Measurements from ENCODE around the gene MS4A4E.
"Not testable (repeated sequence)": the region's sequence is repeated elsewhere in the genome, so short reads cannot be mapped to it uniquely, and the experiment has no call there.

MS4A4E gene

GRCh38 chr11:60242740-60243239, at the start of gene MS4A4E:
MS4A4E (minus strand) TSS chr11:60243137; CDS start chr11:60230055, 13,082 bp downstream.
- no peak for DNase-seq (ENCODE audit: low read depth in 2 of 2)

DNA sequence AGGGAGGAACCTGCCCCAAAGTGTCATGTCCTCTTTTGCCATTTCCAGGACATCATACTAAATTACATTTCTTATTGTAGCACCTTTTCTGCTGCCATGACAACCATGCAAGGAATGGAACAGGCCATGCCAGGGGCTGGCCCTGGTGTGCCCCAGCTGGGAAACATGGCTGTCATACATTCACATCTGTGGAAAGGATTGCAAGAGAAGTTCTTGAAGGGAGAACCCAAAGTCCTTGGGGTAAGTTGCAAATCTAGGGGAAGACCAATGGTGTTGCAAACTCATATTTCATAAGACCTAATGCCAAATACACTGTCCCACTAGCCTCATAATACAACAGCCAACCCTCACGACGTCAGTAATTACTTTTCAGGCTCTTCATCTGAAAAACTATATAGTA, 49.2 kb upstream of the MS4A4E start:
- no peak for DNase-seq (ENCODE audit: low read depth in 2 of 2)

DNA sequence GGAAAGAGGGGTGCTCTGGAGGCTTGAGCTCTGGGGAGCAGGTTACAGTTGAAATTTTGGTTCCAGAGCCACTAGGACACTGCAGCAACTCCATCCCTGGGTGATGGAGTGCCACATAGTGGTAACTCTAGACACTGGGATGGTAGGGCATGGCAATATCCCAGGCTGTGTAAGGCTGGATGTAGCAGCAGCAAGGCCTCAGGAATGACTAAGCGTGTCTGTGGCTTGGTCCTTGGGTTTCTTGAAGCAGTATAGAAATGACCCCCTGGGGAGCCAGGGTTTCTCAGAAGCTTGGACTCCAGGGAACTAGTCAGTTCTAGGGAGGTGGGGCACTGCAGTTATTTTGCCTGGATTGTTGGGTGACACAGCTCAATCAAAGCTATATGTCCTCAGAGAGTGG, 45.6 kb upstream of the MS4A4E start:
- no peak for DNase-seq (ENCODE audit: low read depth in 2 of 2)

GRCh38 chr11:60285411-60286126, 42.6 kb upstream of the MS4A4E start:
- DNase-seq (ENCODE audit: low read depth in 2 of 2): not testable (repeated sequence)

GRCh38 chr11:60282286-60282685, 39.3 kb upstream of the MS4A4E start:
- no peak for DNase-seq (ENCODE audit: low read depth in 2 of 2)

- DNase-seq (ENCODE audit: low read depth in 2 of 2): no peak
Measured at GRCh38 chr11:60281485-60281884, 38.5 kb upstream of the MS4A4E start.

- no peak for DNase-seq (ENCODE audit: low read depth in 2 of 2)
Measured at GRCh38 chr11:60280412-60280811, 37.5 kb upstream of the MS4A4E start, which contains the start of gene MS4A4A. MS4A4A (plus strand) TSS chr11:60280666; CDS start chr11:60280676, 10 bp downstream.

DNA sequence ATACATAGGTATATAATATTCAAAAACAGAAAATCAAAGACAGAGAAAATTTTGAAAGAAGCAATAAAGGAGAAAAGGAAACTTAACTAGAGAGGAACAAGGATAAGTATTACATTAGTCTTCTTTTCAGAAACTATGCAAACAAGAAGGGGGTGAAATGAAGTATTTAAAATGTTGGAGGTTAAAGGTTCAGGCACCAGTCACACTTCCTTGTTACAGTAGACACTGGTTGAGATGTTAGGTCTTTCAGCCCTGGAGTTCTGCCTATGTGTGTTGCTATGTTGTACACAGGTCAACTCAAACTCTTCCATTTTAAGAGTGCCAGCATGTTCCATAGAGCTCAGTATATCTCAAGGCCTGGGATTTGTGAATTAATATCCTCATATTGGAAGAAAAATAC, 31.5 kb upstream of the MS4A4E start:
- no peak for DNase-seq (ENCODE audit: low read depth in 2 of 2)

- no peak for DNase-seq (ENCODE audit: low read depth in 2 of 2)
Measured at GRCh38 chr11:60265373-60266214, 22.7 kb upstream of the MS4A4E start.

- no peak for DNase-seq (ENCODE audit: low read depth in 2 of 2)
Measured at GRCh38 chr11:60264644-60265043, 21.7 kb upstream of the MS4A4E start.

- DNase-seq (ENCODE audit: low read depth in 2 of 2): no peak
Measured at GRCh38 chr11:60263402-60263801, 20.5 kb upstream of the MS4A4E start.

DNA sequence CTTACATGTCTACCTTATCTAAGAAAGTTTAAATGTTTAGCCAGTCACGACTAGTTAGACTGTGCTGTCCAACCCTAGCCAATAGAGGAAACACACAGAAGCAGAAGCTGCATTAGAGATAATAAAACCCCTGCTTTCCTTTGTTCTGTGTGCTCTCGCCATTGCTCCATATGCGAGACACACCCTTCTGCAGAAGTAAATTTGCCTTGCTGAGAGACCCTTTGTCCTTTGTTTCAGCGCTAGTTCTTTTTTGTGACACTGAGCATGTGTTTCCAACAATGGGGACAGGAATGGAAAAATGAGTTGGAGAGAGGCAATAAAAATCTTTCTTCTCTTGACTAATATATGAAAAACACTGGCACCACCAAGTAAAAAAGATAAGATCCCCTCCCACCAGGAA, 18.1 kb upstream of the MS4A4E start:
- DNase-seq (ENCODE audit: low read depth in 2 of 2): no peak

DNA sequence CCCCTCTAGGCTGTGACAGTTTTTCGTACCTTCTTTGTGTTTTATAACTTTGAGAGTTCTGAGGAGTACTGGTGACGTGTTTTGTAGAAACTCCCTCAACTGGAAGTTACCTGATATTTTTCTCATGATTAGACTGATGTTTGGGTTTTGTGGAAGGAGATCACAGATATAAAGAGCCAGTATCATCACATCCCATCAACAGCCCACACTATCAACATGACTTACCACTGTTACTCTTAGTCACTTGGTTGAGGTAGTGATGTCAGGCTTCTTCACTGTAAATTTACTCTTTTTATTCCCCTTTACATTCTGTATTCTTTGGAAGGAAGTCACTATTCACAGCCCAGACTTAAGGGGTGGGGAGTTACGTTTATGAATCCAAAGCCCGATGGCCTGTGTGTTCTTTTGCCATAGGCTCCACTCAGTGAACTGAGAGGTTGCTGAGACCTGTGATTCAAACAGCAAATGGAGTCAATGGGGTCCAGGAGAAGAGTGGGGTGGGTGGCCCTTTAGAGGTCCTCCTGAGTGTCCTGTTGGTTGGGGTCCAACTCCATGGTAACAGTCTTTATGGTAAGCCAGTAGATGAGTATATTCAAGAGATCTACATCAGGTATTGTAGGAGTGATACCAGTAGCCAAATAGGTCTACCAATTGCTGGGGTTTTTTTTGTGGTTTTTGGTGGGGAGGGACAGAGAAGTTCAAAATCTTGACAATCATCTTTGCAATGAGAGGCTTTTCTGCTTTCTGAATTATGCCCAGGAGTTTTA, 15.2 kb upstream of the MS4A4E start:
- DNase-seq (ENCODE audit: low read depth in 2 of 2): no peak

GRCh38 chr11:60252213-60253108, 9.5 kb upstream of the MS4A4E start:
- no peak for DNase-seq (ENCODE audit: low read depth in 2 of 2)

- DNase-seq (ENCODE audit: low read depth in 2 of 2): no peak
Measured at GRCh38 chr11:60251485-60252212, 8.7 kb upstream of the MS4A4E start.

GRCh38 chr11:60241786-60242185, 1.2 kb downstream of the MS4A4E start:
- no peak for DNase-seq (ENCODE audit: low read depth in 2 of 2)

DNA sequence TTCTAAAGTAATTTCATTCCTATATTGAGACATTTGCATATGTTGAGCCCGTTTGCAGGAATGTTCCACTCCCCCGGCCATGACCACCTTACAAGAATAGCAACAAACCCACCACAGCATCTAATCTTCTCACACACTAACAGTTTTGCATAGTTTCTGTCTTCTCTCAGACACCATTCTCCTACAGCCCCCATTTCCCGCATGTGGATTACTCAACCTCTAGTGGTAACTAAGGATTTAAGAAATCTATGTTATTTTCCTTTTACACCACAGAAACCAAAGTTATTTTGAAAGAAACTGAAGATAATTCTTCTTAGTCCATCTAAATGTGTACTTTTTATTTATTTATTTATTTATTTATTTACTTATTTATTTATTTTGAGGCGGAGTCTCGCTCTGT, 2.3 kb downstream of the MS4A4E start:
- DNase-seq (ENCODE audit: low read depth in 2 of 2): no peak

- DNase-seq (ENCODE audit: low read depth in 2 of 2): no peak
Measured at GRCh38 chr11:60235321-60235720, 7.6 kb downstream of the MS4A4E start.

GRCh38 chr11:60230681-60231080, 12.3 kb downstream of the MS4A4E start:
- DNase-seq (ENCODE audit: low read depth in 2 of 2): no peak

DNA sequence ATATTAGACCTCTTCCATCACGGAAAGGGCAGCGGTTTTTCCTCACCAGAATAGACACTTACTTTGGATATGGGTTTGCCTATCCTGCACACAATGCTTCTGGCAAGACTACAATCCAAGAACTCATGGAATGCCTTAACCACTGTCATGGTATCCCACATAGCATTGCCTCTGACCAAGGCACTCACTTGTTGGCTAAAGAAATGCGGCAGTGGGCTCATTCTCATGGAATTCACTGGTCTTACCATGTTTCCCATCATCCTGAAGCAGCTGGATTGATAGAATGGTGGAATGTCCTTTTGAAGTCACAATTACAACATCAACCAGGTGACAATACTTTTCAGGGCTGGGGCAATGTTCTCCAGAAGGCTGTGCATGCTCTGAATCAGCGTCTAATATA, 20.8 kb downstream of the MS4A4E start:
- no peak for DNase-seq (ENCODE audit: low read depth in 2 of 2)
